GM18508 (cell line): ENCODE measurements around the gene AHSA1.
A peak's percentile ranks its signal among the peaks of the same experiment; 100 is the strongest.
"Not testable (repeated sequence)": the region's sequence is repeated elsewhere in the genome, so short reads cannot be mapped to it uniquely, and the experiment has no call there.

ENCODE experiments used
- ATAC-seq: cut with Tn5 transposase; IDR thresholded peaks from one replicate; pipeline ENCODE4 v1.9.1; 2021; ENCODE audit warnings: moderate number of reproducible peaks; ENCODE audit not compliant: insufficient read depth, unreplicated experiment

The AHSA1 gene

DNA sequence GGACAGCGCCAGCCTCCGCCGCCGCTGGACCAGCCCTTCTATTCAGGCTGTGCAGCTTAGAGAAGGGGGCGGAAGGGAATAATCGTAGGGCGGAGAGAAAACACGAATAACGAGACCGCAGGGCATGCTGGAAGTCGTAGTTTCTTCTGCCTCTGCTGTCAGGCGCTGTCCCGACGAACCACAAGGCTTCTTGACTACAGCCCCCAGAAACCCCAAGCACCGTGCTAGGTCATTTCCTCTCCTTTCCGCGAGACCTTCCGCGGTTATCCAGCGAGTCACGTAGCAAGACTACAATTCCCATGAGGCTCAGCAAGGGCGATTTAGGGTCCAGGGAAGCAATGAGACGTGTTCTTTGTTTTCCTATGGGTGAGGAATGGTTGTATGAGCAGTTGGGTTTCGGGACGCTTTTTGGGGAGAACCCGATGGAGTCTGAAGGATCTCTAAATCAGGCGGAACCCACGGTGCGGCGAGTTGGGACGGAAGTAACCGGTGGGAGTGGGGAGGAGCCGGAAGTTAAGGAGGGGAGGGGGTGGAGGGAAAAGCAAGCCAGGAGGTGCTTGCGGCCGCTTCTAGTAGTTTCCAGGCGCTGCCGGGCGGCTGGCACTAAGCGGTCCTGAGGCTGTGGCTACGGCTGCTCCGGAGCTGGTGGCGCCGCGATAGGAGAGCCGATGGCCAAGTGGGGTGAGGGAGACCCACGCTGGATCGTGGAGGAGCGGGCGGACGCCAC is at the start of gene AHSA1, which contains the start of gene VIPAS39:
TSS of gene AHSA1 (plus strand) at position 572 of the 727 bp plus-strand sequence. CDS start at position 669, 97 bp downstream.
TSS of gene VIPAS39 (minus strand) at position 80 of the 727 bp plus-strand sequence. CDS start 3,499 bp downstream, outside the sequence.
- ATAC-seq = peak; percentile 85

GRCh38 chr14:77409131-77409533 is 48.8 kb upstream of the AHSA1 start:
- no peak for ATAC-seq

DNA sequence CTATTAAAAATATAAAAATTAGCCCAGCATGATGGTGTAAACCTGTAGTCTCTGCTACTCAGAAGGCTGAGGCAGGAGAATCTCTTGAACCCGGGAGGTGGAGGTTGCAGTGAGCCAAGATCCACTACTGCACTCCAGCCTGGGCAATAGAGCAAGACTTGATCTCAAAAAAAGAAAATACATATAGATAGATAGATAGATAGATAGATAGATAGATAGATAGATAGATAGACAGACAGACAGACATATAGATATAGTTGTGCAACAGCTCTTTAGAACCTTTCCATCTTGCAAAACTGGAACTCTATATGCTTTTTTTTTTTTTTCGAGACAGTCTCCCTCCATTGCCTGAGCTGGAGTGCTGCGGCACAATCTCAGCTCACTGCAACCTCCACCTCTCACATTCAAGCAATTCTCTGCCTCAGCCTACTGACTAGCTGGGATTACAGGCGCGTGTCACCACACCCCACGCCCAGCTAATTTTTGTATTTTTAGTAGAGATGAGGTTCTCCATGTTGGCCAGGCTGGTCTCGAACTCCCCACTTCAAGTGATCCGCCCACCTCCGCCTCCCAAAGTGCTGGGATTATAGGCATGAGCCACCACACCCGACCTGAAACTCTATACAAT is 42.4 kb upstream of the AHSA1 start:
- not testable (repeated sequence) for ATAC-seq

GRCh38 chr14:77416098-77416497 is 41.8 kb upstream of the AHSA1 start:
- ATAC-seq = not testable (repeated sequence)

DNA sequence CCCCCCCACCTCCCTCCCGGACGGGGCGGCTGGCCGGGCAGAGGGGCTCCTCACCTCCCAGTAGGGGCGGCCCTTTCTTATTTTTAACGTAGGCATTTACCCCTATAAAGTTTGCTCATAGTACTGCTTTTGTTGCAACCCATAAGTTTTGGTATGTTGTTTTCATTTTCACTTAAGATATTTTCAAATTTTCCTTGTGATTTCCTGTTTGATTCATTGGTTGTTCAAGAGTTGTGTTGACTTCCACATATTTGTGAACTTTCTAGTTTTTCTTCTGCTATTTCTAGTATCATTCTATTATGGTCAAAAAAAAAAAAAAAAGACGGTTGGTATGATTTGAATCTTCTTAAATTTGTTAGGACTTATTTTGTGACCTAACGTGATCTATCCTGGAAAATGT is 41.1 kb upstream of the AHSA1 start:
- ATAC-seq = no peak

GRCh38 chr14:77421201-77421600 is 36.7 kb upstream of the AHSA1 start:
- no peak for ATAC-seq

DNA sequence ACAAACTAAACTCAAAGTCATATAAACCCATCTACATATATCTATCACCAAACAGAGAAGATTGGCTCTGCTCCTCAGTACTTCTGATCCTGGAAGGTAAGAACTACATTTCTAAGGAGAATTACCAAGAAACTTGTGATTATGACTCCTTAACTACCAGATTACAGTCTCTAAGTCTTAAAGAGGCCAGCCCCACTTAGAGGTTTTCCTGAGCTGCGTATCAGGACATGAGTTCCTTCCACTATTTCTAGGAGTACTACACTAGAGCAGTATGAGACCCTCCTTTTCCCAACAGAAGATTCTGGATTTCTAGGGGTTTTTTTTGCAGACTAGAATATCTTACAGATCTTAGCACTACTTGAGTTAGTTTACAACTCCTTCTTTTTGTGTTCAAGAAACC is 34.5 kb upstream of the AHSA1 start, which contains the start of gene NOXRED1:
TSS of gene NOXRED1 (minus strand) at position 101 of the 400 bp plus-strand sequence. CDS start 634 bp downstream, outside the sequence.
- no peak for ATAC-seq

DNA sequence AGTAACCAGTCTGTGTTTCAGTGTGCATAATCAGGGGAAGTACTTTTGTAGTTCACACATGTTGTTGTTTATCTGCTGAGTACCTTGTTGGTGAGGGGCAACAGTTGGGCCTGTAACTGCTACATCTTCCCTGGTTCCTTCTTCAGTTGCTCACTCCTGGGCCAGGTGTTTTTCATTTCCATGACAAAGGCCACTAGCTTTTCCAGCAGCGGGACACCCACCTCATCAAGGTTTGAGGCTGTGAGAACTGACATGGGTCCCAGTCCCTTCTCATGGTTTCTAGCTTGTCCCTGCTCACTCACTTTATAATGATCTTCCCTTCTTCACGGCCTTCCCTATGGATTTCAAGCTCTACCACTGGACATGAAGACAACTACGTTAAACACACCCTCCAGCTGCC is 33.0 kb upstream of the AHSA1 start:
- ATAC-seq = no peak

- ATAC-seq = no peak
Measured at GRCh38 chr14:77426396-77426795, 31.5 kb upstream of the AHSA1 start.

DNA sequence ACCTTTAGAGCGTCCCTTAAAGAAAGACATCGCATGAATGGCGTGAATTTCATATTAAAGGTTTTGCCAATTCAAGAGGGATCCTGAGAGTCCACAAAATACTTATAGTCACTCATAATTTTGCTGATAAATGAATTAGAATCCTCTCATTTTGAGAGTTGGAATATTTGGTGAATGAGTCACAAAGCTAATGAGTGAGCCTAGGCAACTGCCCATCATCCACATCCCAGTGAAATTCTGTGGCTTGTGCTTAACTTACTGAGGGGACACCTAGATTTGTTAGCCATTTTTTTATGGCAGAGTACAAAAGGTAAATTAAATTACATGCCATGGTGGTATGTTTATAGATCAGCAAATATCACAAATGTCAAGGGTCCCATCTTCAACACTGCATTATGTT is 21.9 kb upstream of the AHSA1 start:
- no peak for ATAC-seq

GRCh38 chr14:77438596-77438995 is 19.3 kb upstream of the AHSA1 start:
- ATAC-seq = no peak

GRCh38 chr14:77439861-77440260 is 18.0 kb upstream of the AHSA1 start:
- ATAC-seq = no peak

DNA sequence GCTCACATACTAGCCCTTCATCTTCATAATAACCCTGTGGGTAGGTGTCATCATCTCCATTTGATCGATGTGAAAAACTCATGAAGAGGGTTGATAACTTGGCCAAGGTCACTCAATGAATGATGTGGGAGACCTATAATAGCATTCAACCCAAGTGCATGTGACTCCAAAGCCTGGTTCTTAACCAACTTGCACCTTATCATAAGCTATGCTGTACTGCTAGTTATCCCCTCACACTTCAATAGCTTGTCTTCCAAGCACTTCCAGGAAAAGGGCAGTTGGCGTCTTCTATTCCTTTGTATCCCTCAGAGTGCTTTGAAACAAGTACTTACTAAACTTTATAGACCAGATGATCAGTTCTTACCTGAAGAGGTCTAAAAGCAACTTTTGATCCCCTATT is 15.7 kb upstream of the AHSA1 start:
- no peak for ATAC-seq

GRCh38 chr14:77455966-77456640 is 1.8 kb upstream of the AHSA1 start:
- no peak for ATAC-seq

DNA sequence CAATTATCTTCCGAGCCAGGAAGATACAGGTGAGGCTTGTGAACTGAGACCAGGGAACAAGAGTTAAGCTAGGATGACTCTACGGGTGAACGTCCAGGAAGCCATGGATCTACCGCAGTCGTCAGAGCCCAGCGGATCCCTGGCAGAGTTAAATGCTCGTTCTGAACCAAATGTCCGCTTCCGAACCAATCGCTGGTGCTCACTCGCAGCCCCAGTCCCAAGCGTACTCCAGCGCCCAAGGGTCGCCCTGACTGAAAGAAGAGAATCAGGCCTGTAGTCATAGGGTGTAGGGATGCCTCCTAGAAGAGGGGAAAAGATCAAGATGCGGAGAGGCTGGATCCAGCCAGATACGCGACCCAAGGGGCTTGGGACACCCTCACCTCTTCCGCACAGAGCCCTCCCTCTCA is 775 bp upstream of the AHSA1 start:
- no peak for ATAC-seq

DNA sequence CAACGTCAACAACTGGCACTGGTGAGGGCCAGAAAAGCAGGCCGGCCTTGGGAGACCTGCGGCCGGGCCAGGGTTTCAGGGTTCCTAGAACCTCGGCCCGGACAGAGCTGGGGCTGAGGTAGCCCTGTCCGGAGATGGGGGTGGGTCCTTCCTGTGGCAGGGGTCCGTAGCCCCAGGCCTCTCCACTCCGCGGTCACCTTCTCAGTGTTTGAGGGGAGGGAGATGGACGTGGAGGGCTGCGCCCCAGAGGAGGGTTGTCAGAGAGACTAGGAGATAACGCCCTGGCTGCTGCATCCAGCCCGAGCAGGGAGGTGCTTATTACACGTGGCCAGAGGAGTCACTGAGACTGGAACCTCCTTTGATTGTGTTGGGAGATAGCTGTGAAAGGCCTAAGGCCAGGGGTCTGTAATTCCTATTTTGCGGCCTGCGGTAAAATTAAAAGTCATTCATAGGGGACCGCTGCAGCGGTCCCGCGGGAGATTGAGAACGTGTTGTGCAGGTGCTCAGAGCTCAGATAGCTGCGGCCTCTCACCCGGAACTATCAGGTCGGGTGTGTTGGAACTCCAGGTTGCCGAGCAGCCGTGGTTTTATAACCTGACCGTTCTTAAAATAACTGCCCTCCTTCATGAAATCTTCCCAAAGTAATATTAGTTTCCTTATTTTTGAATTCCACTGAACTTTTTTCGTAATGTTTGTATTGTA is 507 bp downstream of the AHSA1 start:
- ATAC-seq = peak; percentile 15

DNA sequence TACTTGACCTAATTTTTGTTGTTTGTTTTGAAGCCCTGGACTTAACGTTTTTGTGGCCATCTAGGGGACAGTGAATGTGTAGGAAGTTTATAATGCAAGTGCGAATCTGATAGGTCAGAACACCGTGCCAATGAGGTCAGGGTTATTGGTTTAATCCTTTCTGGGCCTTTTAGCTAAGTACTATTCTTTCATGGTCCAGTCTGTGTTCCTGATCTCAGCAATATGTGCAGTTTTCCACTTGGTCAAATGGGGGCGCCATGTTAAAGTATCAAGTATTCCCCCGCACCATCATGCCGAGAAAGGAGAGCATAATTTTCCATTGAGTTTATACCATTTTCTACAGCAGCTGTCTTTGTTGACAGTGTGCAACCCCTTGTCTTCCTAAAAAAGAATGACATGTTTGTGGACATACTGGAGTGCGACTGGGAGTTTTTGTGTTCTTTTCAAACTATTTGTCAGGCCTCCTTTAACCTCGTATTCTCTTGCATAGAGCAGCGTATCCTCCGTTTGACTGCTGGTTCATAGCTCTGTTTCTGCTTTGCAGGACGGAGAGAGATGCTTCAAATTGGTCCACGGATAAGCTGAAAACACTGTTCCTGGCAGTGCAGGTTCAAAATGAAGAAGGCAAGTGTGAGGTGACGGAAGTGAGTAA is 1.3 kb downstream of the AHSA1 start:
- ATAC-seq = no peak

DNA sequence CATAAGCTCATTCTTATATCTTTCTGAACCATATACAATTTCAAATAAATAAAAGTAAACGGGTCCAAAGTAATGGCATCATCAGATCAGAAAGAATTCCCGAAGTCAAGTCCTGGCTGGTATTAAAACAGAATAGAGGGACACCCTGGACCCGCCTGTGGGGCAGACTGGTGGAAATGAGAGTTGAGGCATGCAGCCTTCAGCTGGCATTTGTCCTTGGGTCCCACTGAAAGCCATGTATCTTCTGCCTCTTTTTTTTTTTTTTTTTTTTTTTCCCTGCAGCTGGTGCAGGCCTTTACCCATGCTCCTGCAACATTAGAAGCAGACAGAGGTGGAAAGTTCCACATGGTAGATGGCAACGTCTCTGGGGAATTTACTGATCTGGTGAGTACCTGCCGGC is 9.9 kb downstream of the AHSA1 start:
- no peak for ATAC-seq

DNA sequence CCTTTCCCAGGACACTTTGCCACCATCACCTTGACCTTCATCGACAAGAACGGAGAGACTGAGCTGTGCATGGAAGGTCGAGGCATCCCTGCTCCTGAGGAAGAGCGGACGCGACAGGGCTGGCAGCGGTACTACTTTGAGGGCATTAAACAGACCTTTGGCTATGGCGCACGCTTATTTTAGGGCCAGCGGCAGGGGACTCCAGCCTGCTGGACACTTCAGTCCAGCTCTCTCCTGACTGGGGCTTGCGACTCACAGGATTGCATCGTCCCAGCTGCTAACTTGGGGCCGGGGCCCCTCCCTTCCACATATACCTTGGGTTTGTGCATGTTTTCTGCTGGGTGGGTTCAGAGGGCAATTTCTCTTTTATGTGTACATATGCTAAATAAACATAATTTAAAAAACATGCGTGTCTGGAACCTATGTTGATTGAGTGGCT is 11.2 kb downstream of the AHSA1 start:
- no peak for ATAC-seq

DNA sequence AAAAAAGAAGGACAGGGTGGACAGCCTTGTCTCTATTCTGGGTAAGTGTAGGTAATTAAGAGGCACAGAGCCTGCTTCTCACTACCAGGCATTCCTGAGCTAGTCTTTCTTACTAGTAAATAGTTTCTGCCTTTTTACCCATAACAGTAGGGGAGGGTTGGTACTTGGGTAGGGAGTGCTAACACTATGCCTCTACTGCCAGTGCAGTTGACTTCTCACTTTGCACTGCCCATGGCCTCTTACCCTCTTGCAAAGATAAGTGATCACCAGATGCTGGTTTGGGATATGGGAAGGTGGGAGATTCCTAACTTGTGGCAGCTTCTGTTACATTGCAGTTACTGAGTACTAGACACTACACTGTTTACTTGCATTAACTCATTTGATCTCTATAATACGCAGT is 11.6 kb downstream of the AHSA1 start:
- no peak for ATAC-seq
